RWPE1 (cell line): ENCODE measurements around the gene FCRL6.

Source experiments
- CTCF ChIA-PET: fragments of 350-600 bp; sonication (Branson Sonifier 250); formaldehyde crosslinking; extraction: SDS; loops from one replicate; lab custom pipeline; 2021; lab: Yijun Ruan, JAX
- POLR2A ChIA-PET: fragments of 400-600 bp; formaldehyde crosslinking; extraction: SDS; loops from one replicate; lab custom pipeline; 2020; ENCODE audit warnings: antibody characterized with exemption; ENCODE audit not compliant: low non-redundant PET; lab: Yijun Ruan, JAX
- DNase-seq: peaks from one replicate; pipeline ENCODE4 v3.0.0; 2012; ENCODE audit warnings: low spot score
- H3K27ac ChIP-seq: fragments of 450-650 bp; 2 replicates; pipeline ENCODE4 v1.5.1; 2017
- CTCF ChIP-seq: fragments of 450-650 bp; conservative IDR thresholded peaks from 2 replicates; pipeline ENCODE4 v1.5.1; 2017; ENCODE audit warnings: low read depth, mild to moderate bottlenecking

The FCRL6 gene

DNA sequence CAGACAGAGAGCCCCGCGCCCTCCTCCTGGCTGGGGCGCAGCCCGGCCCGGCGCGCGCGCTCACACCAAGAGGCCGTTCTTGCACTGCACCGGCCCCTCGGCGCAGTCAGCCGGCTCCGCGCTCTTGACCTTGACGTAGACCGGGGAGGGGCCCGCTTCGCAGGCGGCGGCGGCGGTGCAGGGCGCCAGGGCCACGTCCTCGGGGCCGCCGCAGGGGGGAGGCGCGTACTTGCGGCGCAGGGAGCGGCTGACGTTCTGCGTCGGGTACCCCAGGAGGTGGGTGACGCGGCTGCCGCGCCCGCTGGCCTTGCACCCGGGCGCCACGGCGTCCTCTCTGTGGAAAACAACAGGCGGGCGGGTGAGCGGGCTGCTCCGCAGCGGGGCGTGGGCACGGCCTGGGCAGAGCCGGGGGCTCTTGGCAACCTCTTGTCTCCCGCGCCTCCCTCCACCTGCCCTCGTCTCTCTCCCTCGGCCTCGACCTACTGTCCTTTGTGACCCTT, 52.6 kb downstream of the FCRL6 start:
- POLR2A ChIA-PET, result no interaction called here
- CTCF ChIA-PET, result no interaction called here
- peak; percentile 65 for DNase-seq
- no peak for TF ChIP-seq CTCF
- peak overlapping the region; percentile 91 for H3K27ac ChIP-seq

DNA sequence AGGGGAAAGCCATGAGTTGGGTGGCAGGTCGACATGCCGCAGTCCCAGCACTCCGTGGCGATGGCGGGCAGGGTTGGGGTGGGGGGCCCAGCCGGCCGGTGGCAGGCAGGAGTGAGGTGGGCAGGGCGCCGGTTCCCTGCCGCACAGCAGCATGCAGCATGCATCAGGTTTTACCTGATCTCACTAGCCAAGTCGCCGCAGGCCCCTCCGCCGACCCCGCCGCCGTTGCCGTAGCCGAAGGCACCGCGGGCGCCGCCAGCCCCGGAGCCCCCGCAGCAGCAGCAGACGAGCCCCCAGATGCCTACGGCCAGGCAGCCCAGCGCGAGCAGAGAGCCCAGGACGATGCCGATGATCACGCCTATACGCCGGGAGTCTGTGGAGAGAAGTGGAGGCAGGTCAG, 53.5 kb downstream of the FCRL6 start:
- ChIA-PET CTCF (interaction anchor here (1.1 kb wide), 1 partner anchor 57 kb away, joined by 3 read pairs; no protein-coding TSS in a partner anchor), POLR2A (no interaction called here)
- DNase-seq, result no peak
- H3K27ac ChIP-seq, result peak overlapping the region; percentile 91
- TF ChIP-seq CTCF, result no peak

GRCh38 chr1:159856576-159856975, 54.4 kb downstream of the FCRL6 start:
- CTCF ChIA-PET, result no interaction called here
- DNase-seq, result no peak

DNA sequence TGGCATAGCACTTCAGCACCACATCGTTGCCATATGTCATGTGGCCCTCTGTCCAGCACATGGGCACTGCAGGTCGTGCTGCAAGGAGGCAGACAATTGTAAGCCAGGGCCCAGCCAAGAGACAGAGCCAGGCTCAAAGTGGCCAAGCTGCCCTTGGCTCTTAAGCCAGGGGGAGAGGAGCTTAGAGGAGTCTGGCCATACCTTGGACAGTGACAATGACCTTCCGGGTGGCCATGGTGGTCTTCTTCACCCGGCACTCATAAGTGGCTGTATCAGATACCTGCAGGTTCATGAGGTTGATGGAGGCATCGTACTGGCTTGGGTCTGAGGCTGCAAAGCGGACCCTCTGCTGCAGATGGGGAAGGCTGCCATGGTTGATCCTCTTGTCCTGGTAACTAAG, 55.7 kb downstream of the FCRL6 start:
- POLR2A ChIA-PET, result no interaction called here

More at GRCh38 chr1:159856576-159856975, 54.4 kb downstream of the FCRL6 start:
- no peak for TF ChIP-seq CTCF
- POLR2A ChIA-PET, result no interaction called here
- H3K27ac ChIP-seq, result peak overlapping the region; percentile 91

DNA sequence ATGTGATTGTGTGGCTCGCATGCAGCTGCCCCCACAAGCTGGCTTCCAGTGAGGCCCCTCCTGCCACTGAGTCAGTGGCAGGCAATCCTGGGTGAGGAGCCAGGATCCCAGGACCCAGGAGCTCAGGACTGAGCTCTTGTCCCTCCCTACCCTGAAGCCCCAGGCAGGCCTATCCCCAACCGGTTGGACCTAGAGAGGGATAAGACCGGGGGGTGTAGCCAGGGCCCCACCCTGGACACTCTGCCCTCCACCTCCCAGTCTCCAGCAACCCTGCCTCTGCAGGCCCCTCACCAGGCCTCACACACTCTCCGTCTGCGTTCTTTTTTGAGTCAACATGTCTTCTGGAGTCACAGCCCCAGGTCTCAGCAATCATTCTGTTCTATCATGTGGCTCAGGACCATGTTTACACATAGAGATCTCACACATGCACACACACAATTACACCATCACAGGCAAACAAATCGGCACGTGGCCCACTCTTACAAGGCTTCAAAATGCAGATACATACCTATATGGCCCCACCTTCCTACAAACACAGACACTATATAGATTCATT, 57.7 kb downstream of the FCRL6 start:
- DNase-seq, result no peak
- 0 out of 2 replicates have a peak overlapping the region, but pooled peaks have one; percentile 3 for H3K27ac ChIP-seq
- no peak for TF ChIP-seq CTCF
- ChIA-PET CTCF (no interaction called here), POLR2A (no interaction called here)

More for the DNA sequence above, 55.7 kb downstream of the FCRL6 start:
- CTCF ChIA-PET, result no interaction called here
- no peak for DNase-seq
- H3K27ac ChIP-seq, result no peak overlapping the region
- no peak for TF ChIP-seq CTCF

- CTCF ChIA-PET, result no interaction called here
- no peak for TF ChIP-seq CTCF
- peak overlapping the region; percentile 59 for H3K27ac ChIP-seq
- POLR2A ChIA-PET, result no interaction called here
- DNase-seq, result no peak
Observed at GRCh38 chr1:159860456-159860855, 58.3 kb downstream of the FCRL6 start.
